Measurements from ENCODE around the gene PER3. TPM values are rescaled to one million over a fixed set of nuclear protein-coding genes. Genes with fewer than 3 reads are reported as not detected.

The PER3 gene
- polyA plus RNA-seq, 1 experiment = 13.5 TPM

DNA sequence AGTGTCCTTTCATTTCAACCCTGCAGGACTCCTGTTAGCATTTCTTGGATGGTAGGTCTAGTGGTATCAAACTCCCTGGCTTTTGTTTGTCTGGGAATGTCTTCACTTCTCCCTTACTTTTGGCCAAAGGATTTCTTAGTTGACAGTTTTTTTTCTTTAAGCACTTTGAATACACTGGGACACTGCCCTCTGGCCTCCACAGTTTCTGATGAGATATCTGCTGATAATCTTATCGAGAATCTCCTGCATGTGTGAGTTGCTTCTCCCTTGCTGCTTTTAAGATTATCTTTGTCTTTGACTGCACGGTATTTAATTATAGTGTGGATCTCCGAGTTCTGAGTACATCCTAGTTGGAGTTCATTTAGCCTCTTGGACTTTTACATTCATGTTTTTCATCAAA, 55.4 kb downstream of the PER3 start:
- no peaks in the 10 kb centered on the region for H3K27me3 ChIP-seq (ENCODE audit: control insufficient read depth, insufficient read depth, low read length)
- H3K36me3 ChIP-seq (ENCODE audit: control insufficient read depth, insufficient read depth, low read length) = no peaks in the 10 kb centered on the region
- TF ChIP-seq, protein P1, sequence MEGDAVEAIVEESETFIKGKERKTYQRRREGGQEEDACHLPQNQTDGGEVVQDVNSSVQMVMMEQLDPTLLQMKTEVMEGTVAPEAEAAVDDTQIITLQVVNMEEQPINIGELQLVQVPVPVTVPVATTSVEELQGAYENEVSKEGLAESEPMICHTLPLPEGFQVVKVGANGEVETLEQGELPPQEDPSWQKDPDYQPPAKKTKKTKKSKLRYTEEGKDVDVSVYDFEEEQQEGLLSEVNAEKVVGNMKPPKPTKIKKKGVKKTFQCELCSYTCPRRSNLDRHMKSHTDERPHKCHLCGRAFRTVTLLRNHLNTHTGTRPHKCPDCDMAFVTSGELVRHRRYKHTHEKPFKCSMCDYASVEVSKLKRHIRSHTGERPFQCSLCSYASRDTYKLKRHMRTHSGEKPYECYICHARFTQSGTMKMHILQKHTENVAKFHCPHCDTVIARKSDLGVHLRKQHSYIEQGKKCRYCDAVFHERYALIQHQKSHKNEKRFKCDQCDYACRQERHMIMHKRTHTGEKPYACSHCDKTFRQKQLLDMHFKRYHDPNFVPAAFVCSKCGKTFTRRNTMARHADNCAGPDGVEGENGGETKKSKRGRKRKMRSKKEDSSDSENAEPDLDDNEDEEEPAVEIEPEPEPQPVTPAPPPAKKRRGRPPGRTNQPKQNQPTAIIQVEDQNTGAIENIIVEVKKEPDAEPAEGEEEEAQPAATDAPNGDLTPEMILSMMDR (IDR thresholded peaks at IDR 0.05; ENCODE audit: insufficient read depth, low read depth, low read length) = no peak
- CTCF ChIA-PET = no interaction called here
- DNase-seq (ENCODE audit: low read depth) = no peak
- POLR2A ChIA-PET = no interaction called here
- H3K4me3 ChIP-seq (ENCODE audit: low read depth, low read length) = no peak overlapping the region

DNA sequence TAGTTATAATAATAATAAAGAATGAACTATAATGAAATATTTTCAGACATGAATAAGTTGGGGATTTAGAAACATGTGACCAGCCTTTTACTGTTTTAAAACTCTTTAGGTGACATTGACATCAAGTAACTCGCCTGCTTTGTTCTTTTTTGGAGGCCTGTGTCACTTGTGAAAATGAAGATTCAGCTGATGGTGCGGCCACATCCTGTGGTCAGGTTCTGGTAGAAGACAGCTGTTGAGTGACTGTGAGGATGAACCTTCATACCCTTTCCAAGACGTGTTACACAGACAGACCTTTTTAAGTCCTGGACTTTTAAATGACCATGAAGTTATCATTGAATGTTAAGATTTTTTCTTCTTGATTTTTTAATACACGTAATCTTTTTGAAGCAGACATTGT, 58.4 kb downstream of the PER3 start:
- no peak for DNase-seq (ENCODE audit: low read depth)
- ChIA-PET POLR2A (no interaction called here), CTCF (interaction anchor here (1.1 kb wide), 1 partner anchor 9 kb away, joined by 3 read pairs; no protein-coding TSS in a partner anchor)
- no peak overlapping the region for H3K4me3 ChIP-seq (ENCODE audit: low read depth, low read length)
- H3K36me3 ChIP-seq (ENCODE audit: control insufficient read depth, insufficient read depth, low read length) = no peaks in the 10 kb centered on the region
- TF ChIP-seq, protein P1 (IDR thresholded peaks at IDR 0.05; ENCODE audit: insufficient read depth, low read depth, low read length) = no peak
- no peaks in the 10 kb centered on the region for H3K27me3 ChIP-seq (ENCODE audit: control insufficient read depth, insufficient read depth, low read length)

DNA sequence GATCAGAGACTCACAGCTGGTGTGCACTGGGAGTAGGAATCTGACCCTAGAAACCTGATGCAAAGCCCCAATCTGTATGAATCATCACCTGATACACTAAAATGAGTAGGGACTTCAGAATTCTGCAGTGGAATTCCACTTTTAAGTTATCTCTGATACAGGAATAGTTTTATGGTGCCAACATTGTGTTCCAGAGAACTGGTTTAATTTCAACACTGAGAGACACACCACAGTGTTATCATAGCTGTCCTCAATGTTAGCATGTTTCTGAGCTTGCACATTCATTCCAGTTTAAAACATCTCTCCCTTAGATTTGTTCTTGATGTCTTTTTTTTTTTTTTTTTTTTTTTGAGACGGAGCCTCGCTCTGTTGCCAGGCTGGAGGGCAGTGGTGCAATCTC, 61.7 kb downstream of the PER3 start:
- Histone ChIP-seq H3K36me3 (ENCODE audit: control insufficient read depth, insufficient read depth, low read length) (no peaks in the 10 kb centered on the region), H3K4me3 (ENCODE audit: low read depth, low read length) (no peak overlapping the region), H3K27me3 (ENCODE audit: control insufficient read depth, insufficient read depth, low read length) (no peaks in the 10 kb centered on the region)
- TF ChIP-seq, protein P1 (IDR thresholded peaks at IDR 0.05; ENCODE audit: insufficient read depth, low read depth, low read length) = no peak
- DNase-seq (ENCODE audit: low read depth) = no peak
- ChIA-PET POLR2A (no interaction called here), CTCF (no interaction called here)

DNA sequence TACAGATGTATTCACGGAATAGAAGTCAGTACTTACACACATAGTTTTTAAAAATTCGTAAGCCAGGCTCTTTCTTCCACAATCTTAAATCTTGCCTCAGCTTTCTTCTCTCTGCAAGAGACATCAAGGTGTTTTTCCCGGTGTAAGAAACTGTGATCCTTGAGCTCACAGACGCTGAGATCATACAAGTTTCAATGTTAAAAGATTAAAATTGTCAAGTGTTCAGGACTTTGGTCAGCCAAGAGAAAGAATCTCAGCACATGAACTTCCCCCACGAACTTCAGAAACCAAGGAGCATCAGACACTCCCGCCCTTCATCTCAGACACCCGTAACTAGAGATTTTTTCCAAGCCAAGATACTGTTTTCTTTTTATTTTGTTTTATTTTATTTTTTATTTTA, 62.6 kb downstream of the PER3 start:
- TF ChIP-seq, protein P1 (IDR thresholded peaks at IDR 0.05; ENCODE audit: insufficient read depth, low read depth, low read length) = no peak
- H3K36me3 ChIP-seq (ENCODE audit: control insufficient read depth, insufficient read depth, low read length) = no peaks in the 10 kb centered on the region
- ChIA-PET CTCF (no interaction called here), POLR2A (no interaction called here)
- H3K4me3 ChIP-seq (ENCODE audit: low read depth, low read length) = no peak overlapping the region
- H3K27me3 ChIP-seq (ENCODE audit: control insufficient read depth, insufficient read depth, low read length) = no peaks in the 10 kb centered on the region
- no peak for DNase-seq (ENCODE audit: low read depth)

DNA sequence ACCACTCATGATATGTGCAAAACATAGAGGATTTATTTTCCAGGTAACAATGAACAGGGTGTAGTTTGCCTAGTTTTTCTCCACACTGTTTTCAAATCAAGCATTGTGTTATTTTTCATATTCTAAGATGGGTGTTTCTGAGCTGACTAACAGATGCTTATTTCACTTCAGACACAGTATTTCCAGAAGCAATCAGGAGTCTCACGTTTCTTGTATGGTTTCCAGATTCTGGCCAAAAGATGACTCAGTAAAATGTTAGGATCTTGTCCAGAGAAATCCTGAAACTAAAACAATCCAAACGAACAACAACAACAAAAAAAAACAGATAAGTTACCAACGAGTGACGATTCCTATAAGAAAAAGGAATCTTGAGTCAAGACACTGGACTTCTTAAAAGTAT, 63.5 kb downstream of the PER3 start:
- DNase-seq (ENCODE audit: low read depth) = peak; percentile 47
- POLR2A ChIA-PET = no interaction called here
- Histone ChIP-seq H3K27me3 (ENCODE audit: control insufficient read depth, insufficient read depth, low read length) (no peaks in the 10 kb centered on the region), H3K4me3 (ENCODE audit: low read depth, low read length) (no peak overlapping the region), H3K36me3 (ENCODE audit: control insufficient read depth, insufficient read depth, low read length) (no peaks in the 10 kb centered on the region)
- CTCF ChIA-PET = no interaction called here
- TF ChIP-seq, protein P1 (IDR thresholded peaks at IDR 0.05; ENCODE audit: insufficient read depth, low read depth, low read length) = no peak

All from BJ (cell line).